Measurements from ENCODE around the gene ANTXR1.

GRCh38 chr2:69221512-69221911 is 208.5 kb downstream of the ANTXR1 start:
- TF ChIP-seq CTCF (IDR thresholded peaks at IDR 0.05; ENCODE audit: control extremely low read depth in 1 of 3, insufficient read depth in 1 of 3, low read depth in 1 of 3, low read length in 3 of 3), result no peak
- TF ChIP-seq RFX5 (IDR thresholded peaks at IDR 0.05; ENCODE audit: borderline replicate concordance, low read depth, low read length), result no peak
- no peak for TF ChIP-seq GABPA (IDR thresholded peaks at IDR 0.05; ENCODE audit: borderline replicate concordance, insufficient read depth, low read length)
- TF ChIP-seq MAX (IDR thresholded peaks at IDR 0.05), result no peak
- no peak for TF ChIP-seq EZH2 (IDR thresholded peaks at IDR 0.05; ENCODE audit: low read depth, low read length, severe bottlenecking)
- no peak for TF ChIP-seq EP300 (IDR thresholded peaks at IDR 0.05; ENCODE audit: borderline replicate concordance in 1 of 2, low read depth in 2 of 2, low read length in 2 of 2)
- TF ChIP-seq CHD1 (IDR thresholded peaks at IDR 0.05; ENCODE audit: low read depth, low read length), result no peak
- TF ChIP-seq KDM1A (IDR thresholded peaks at IDR 0.05; ENCODE audit: borderline replicate concordance, low read length), result no peak
- no peak for TF ChIP-seq CEBPB (IDR thresholded peaks at IDR 0.05; ENCODE audit: low read depth, low read length)
- no peak for TF ChIP-seq JUND (IDR thresholded peaks at IDR 0.05; ENCODE audit: low read length)
- TF ChIP-seq SIX5 (IDR thresholded peaks at IDR 0.05; ENCODE audit: low read depth, low read length), result no peak

All from H1 (cell line).